Muscle of arm (tissue), 14 donors: ENCODE results near the gene VPS37B. TPM values are rescaled to one million over a fixed set of nuclear protein-coding genes. Genes with fewer than 3 reads are reported as not detected.
"Not testable (repeated sequence)": the region's sequence is repeated elsewhere in the genome, so short reads cannot be mapped to it uniquely, and the experiment has no call there.

ENCODE experiments used
- DNase-seq: peaks from one replicate; pipeline ENCODE4 v3.0.0-alpha.2; 2013
- long read RNA-seq, 11 donors: transcript quantifications; one replicate each; lab custom pipeline, GENCODE V29; 2026
- polyA plus RNA-seq, 12 donors: library from polyadenylated mRNA; unstranded; fragments of 120-200 nt; gene quantifications; one replicate each; pipeline ENCODE4 v1.2.1, GENCODE V29; 2013; ENCODE audit not compliant: insufficient read length in 12 of 12

VPS37B gene
- polyA plus RNA-seq, result 10 to 100 TPM in 11 of 12 donors, not detected in 1; 19.7 to 69.1 (median 22.3) TPM
- long read RNA-seq, donor 1, transcript VPS37B-201 (4 exons, 3,028 nt), result major isoform, 20 of 21 reads
- long read RNA-seq, donor 1, partial matches to known transcripts, result 0 of 21 reads
- long read RNA-seq, donor 1, other reads (novel, unspliced or antisense), result 0 of 21 reads
- long read RNA-seq, donor 2, transcript VPS37B-201 (4 exons, 3,028 nt), result major isoform, 12 of 13 reads
- long read RNA-seq, donor 2, partial matches to known transcripts, result 0 of 13 reads
- long read RNA-seq, donor 2, other reads (novel, unspliced or antisense), result 0 of 13 reads
- long read RNA-seq, donor 3, transcript VPS37B-201 (4 exons, 3,028 nt), result major isoform, 5 of 5 reads
- long read RNA-seq, donor 3, partial matches to known transcripts, result 0 of 5 reads
- long read RNA-seq, donor 3, other reads (novel, unspliced or antisense), result 0 of 5 reads
- long read RNA-seq, donor 4, transcript VPS37B-201 (4 exons, 3,028 nt), result major isoform, 5 of 5 reads
- long read RNA-seq, donor 4, partial matches to known transcripts, result 0 of 5 reads
- long read RNA-seq, donor 4, other reads (novel, unspliced or antisense), result 0 of 5 reads
- long read RNA-seq, donor 5, transcript VPS37B-201 (4 exons, 3,028 nt), result major isoform, 12 of 12 reads
- long read RNA-seq, donor 5, partial matches to known transcripts, result 0 of 12 reads
- long read RNA-seq, donor 5, other reads (novel, unspliced or antisense), result 0 of 12 reads
- long read RNA-seq, donor 6, transcript VPS37B-201 (4 exons, 3,028 nt), result major isoform, 13 of 13 reads
- long read RNA-seq, donor 6, partial matches to known transcripts, result 0 of 13 reads
- long read RNA-seq, donor 6, other reads (novel, unspliced or antisense), result 0 of 13 reads
- long read RNA-seq, donor 7, partial matches to known transcripts, result 0 of 3 reads
- long read RNA-seq, donor 7, other reads (novel, unspliced or antisense), result 0 of 3 reads
- long read RNA-seq, donor 8, transcript VPS37B-201 (4 exons, 3,028 nt), result major isoform, 12 of 12 reads
- long read RNA-seq, donor 8, partial matches to known transcripts, result 0 of 12 reads
- long read RNA-seq, donor 8, other reads (novel, unspliced or antisense), result 0 of 12 reads
- long read RNA-seq, donor 9, partial matches to known transcripts, result 0 of 4 reads
- long read RNA-seq, donor 9, other reads (novel, unspliced or antisense), result 0 of 4 reads
- long read RNA-seq, donor 10, transcript VPS37B-201 (4 exons, 3,028 nt), result major isoform, 12 of 12 reads
- long read RNA-seq, donor 10, partial matches to known transcripts, result 0 of 12 reads
- long read RNA-seq, donor 10, other reads (novel, unspliced or antisense), result 0 of 12 reads
- long read RNA-seq, donor 11, transcript VPS37B-201 (4 exons, 3,028 nt), result major isoform, 12 of 12 reads
- long read RNA-seq, donor 11, partial matches to known transcripts, result 0 of 12 reads
- long read RNA-seq, donor 11, other reads (novel, unspliced or antisense), result 0 of 12 reads

GRCh38 chr12:122895704-122896636 lies at the start of gene VPS37B:
Gene VPS37B, minus strand, starts transcription at chr12:122896124. Its CDS starts 62 bp downstream, at chr12:122896062.
- peak; percentile 85 for DNase-seq

- no peak for DNase-seq
Observed at GRCh38 chr12:122944605-122945592, 49.0 kb upstream of the VPS37B start.

GRCh38 chr12:122943196-122943595 lies 47.3 kb upstream of the VPS37B start:
- DNase-seq, result no peak

- no peak for DNase-seq
Observed at GRCh38 chr12:122942637-122943036, 46.7 kb upstream of the VPS37B start.

- not testable (repeated sequence) for DNase-seq
Observed at GRCh38 chr12:122941351-122941750, 45.4 kb upstream of the VPS37B start.

- DNase-seq, result no peak
Observed at GRCh38 chr12:122939125-122939524, 43.2 kb upstream of the VPS37B start.

- no peak for DNase-seq
Observed at GRCh38 chr12:122937622-122938091, 41.7 kb upstream of the VPS37B start.

- no peak for DNase-seq
Observed at GRCh38 chr12:122935318-122935717, 39.4 kb upstream of the VPS37B start.

- DNase-seq, result no peak
Observed at GRCh38 chr12:122934722-122935121, 38.8 kb upstream of the VPS37B start.

- DNase-seq, result no peak
Observed at GRCh38 chr12:122932207-122932606, 36.3 kb upstream of the VPS37B start.

- no peak for DNase-seq
Observed at GRCh38 chr12:122929812-122930211, 33.9 kb upstream of the VPS37B start.

- DNase-seq, result no peak
Observed at GRCh38 chr12:122929148-122929538, 33.2 kb upstream of the VPS37B start.

- DNase-seq, result no peak
Observed at GRCh38 chr12:122928404-122929147, 32.7 kb upstream of the VPS37B start.

GRCh38 chr12:122927756-122928403 lies 32.0 kb upstream of the VPS37B start:
- DNase-seq, result no peak

GRCh38 chr12:122921917-122922316 lies 26.0 kb upstream of the VPS37B start:
- DNase-seq, result no peak

- DNase-seq, result no peak
Observed at GRCh38 chr12:122920687-122921086, 24.8 kb upstream of the VPS37B start.

- DNase-seq, result no peak
Observed at GRCh38 chr12:122918827-122919226, 22.9 kb upstream of the VPS37B start.
